ENCODE measurements around the gene KLB. TPM values are rescaled to one million over a fixed set of nuclear protein-coding genes. Genes with fewer than 3 reads are reported as not detected.

The KLB gene
- polyA plus RNA-seq, 1 donor from 2014 or later: not detected

GRCh38 chr4:39490322-39490721, 83.6 kb downstream of the KLB start:
- Histone ChIP-seq H3K9ac (ENCODE audit: low read length) (no peak overlapping the region), H4K20me1 (ENCODE audit: insufficient read depth) (no peaks in the 10 kb centered on the region), H3F3A (ENCODE audit: insufficient read depth, low read length, poor library complexity, severe bottlenecking) (no peaks in the 10 kb centered on the region), H3K4me3 (ENCODE audit: low read length) (no peak overlapping the region), H3K9me3 (ENCODE audit: low read length) (no peaks in the 10 kb centered on the region), H3K79me2 (replicated peaks; ENCODE audit: insufficient read depth, low read length) (no peaks in the 10 kb centered on the region), H2AFZ (ENCODE audit: low read depth, low read length) (no peak overlapping the region), H3K27ac (ENCODE audit: low read length) (no peak overlapping the region), H3K36me3 (ENCODE audit: insufficient read depth, low read length) (no peaks in the 10 kb centered on the region), H3K9me2 (ENCODE audit: insufficient read depth, low read length) (no peaks in the 10 kb centered on the region), H3K4me2 (ENCODE audit: low read length) (no peak overlapping the region), H3K27me3 (ENCODE audit: insufficient read depth, low read depth, low read length) (no peaks in the 10 kb centered on the region)
- TF ChIP-seq TAF1 (IDR thresholded peaks at IDR 0.05; ENCODE audit: low read depth) (no peak), POLR2AphosphoS5 (IDR thresholded peaks at IDR 0.05) (no peak), RAD21 (conservative IDR thresholded peaks at IDR 0.05) (no peak), SMC3 (conservative IDR thresholded peaks at IDR 0.05; ENCODE audit: poor library complexity) (no peak), REST (IDR thresholded peaks at IDR 0.05; ENCODE audit: borderline replicate concordance) (no peak)

GRCh38 chr4:39494354-39494753, 87.6 kb downstream of the KLB start:
- H3K4me2 ChIP-seq (ENCODE audit: low read length): no peak overlapping the region
- H3K9me3 ChIP-seq (ENCODE audit: low read length): no peaks in the 10 kb centered on the region
- no peaks in the 10 kb centered on the region for H3K9me2 ChIP-seq (ENCODE audit: insufficient read depth, low read length)
- no peaks in the 10 kb centered on the region for H3K27me3 ChIP-seq (ENCODE audit: insufficient read depth, low read depth, low read length)
- TF ChIP-seq TAF1 (IDR thresholded peaks at IDR 0.05; ENCODE audit: low read depth) (no peak), REST (IDR thresholded peaks at IDR 0.05; ENCODE audit: borderline replicate concordance) (no peak), RAD21 (conservative IDR thresholded peaks at IDR 0.05) (no peak), POLR2AphosphoS5 (IDR thresholded peaks at IDR 0.05) (no peak), CTCF (IDR thresholded peaks at IDR 0.05; ENCODE audit: poor library complexity, severe bottlenecking) (no peak), EP300 (conservative IDR thresholded peaks at IDR 0.05; ENCODE audit: poor library complexity, severe bottlenecking) (no peak), SMC3 (conservative IDR thresholded peaks at IDR 0.05; ENCODE audit: poor library complexity) (no peak), EZH2 (IDR thresholded peaks at IDR 0.05; ENCODE audit: borderline replicate concordance, insufficient read depth, low read length, poor library complexity, severe bottlenecking) (no peak), MXI1 (conservative IDR thresholded peaks at IDR 0.05; ENCODE audit: poor library complexity, severe bottlenecking) (no peak)
- no peak overlapping the region for H2AFZ ChIP-seq (ENCODE audit: low read depth, low read length)
- H3K9ac ChIP-seq (ENCODE audit: low read length): no peak overlapping the region
- no peak overlapping the region for H3K4me3 ChIP-seq (ENCODE audit: low read length)
- no peaks in the 10 kb centered on the region for H4K20me1 ChIP-seq (ENCODE audit: insufficient read depth)
- no peaks in the 10 kb centered on the region for H3F3A ChIP-seq (ENCODE audit: insufficient read depth, low read length, poor library complexity, severe bottlenecking)
- H3K27ac ChIP-seq (ENCODE audit: low read length): no peak overlapping the region
- no peaks in the 10 kb centered on the region for H3K79me2 ChIP-seq (replicated peaks; ENCODE audit: insufficient read depth, low read length)
- no peaks in the 10 kb centered on the region for H3K36me3 ChIP-seq (ENCODE audit: insufficient read depth, low read length)
